ENCODE measurements around the gene AQP2. TPM values are rescaled to one million over a fixed set of nuclear protein-coding genes. Genes with fewer than 3 reads are reported as not detected.

The AQP2 gene
- total RNA-seq, 1 donor: not detected

GRCh38 chr12:49928471-49928870, 22.1 kb upstream of the AQP2 start:
- Histone ChIP-seq H3K9me3 (ENCODE audit: low read depth, low read length) (no peaks in the 10 kb centered on the region), H3K27me3 (ENCODE audit: insufficient read depth, low read length) (no peaks in the 10 kb centered on the region), H3K4me1 (ENCODE audit: insufficient read depth, low read length) (no peaks in the 10 kb centered on the region), H3K4me3 (ENCODE audit: low read length) (no peak overlapping the region)

GRCh38 chr12:49929581-49929980, 21.0 kb upstream of the AQP2 start:
- no peak overlapping the region for H3K4me3 ChIP-seq (ENCODE audit: low read length)
- H3K4me1 ChIP-seq (ENCODE audit: insufficient read depth, low read length): no peaks in the 10 kb centered on the region
- H3K9me3 ChIP-seq (ENCODE audit: low read depth, low read length): no peaks in the 10 kb centered on the region
- no peaks in the 10 kb centered on the region for H3K27me3 ChIP-seq (ENCODE audit: insufficient read depth, low read length)

- H3K4me1 ChIP-seq (ENCODE audit: insufficient read depth, low read length): no peaks in the 10 kb centered on the region
- H3K27me3 ChIP-seq (ENCODE audit: insufficient read depth, low read length): no peaks in the 10 kb centered on the region
- H3K4me3 ChIP-seq (ENCODE audit: low read length): no peak overlapping the region
- no peaks in the 10 kb centered on the region for H3K9me3 ChIP-seq (ENCODE audit: low read depth, low read length)
Measured at GRCh38 chr12:49930515-49931288, 19.8 kb upstream of the AQP2 start.

- Histone ChIP-seq H3K27me3 (ENCODE audit: insufficient read depth, low read length) (no peaks in the 10 kb centered on the region), H3K4me1 (ENCODE audit: insufficient read depth, low read length) (no peaks in the 10 kb centered on the region), H3K4me3 (ENCODE audit: low read length) (no peak overlapping the region), H3K9me3 (ENCODE audit: low read depth, low read length) (no peaks in the 10 kb centered on the region)
Measured at GRCh38 chr12:49932023-49932422, 18.5 kb upstream of the AQP2 start.

- Histone ChIP-seq H3K4me1 (ENCODE audit: insufficient read depth, low read length) (no peaks in the 10 kb centered on the region), H3K9me3 (ENCODE audit: low read depth, low read length) (no peaks in the 10 kb centered on the region), H3K27me3 (ENCODE audit: insufficient read depth, low read length) (no peaks in the 10 kb centered on the region), H3K4me3 (ENCODE audit: low read length) (no peak overlapping the region)
Measured at GRCh38 chr12:49932533-49933130, 17.9 kb upstream of the AQP2 start.

GRCh38 chr12:49933796-49934195, 16.7 kb upstream of the AQP2 start:
- no peaks in the 10 kb centered on the region for H3K4me1 ChIP-seq (ENCODE audit: insufficient read depth, low read length)
- no peaks in the 10 kb centered on the region for H3K27me3 ChIP-seq (ENCODE audit: insufficient read depth, low read length)
- H3K9me3 ChIP-seq (ENCODE audit: low read depth, low read length): no peaks in the 10 kb centered on the region
- H3K4me3 ChIP-seq (ENCODE audit: low read length): no peak overlapping the region

- no peaks in the 10 kb centered on the region for H3K27me3 ChIP-seq (ENCODE audit: insufficient read depth, low read length)
- H3K4me3 ChIP-seq (ENCODE audit: low read length): no peak overlapping the region
- H3K4me1 ChIP-seq (ENCODE audit: insufficient read depth, low read length): no peaks in the 10 kb centered on the region
- H3K9me3 ChIP-seq (ENCODE audit: low read depth, low read length): no peaks in the 10 kb centered on the region
Measured at GRCh38 chr12:49934505-49934904, 16.0 kb upstream of the AQP2 start.

GRCh38 chr12:49936925-49937324, 13.6 kb upstream of the AQP2 start:
- Histone ChIP-seq H3K27me3 (ENCODE audit: insufficient read depth, low read length) (no peaks in the 10 kb centered on the region), H3K4me3 (ENCODE audit: low read length) (no peak overlapping the region)

GRCh38 chr12:49937639-49938300, 12.8 kb upstream of the AQP2 start:
- H3K4me1 ChIP-seq (ENCODE audit: insufficient read depth, low read length): peaks cover 4% of the 10 kb centered on the region

More at GRCh38 chr12:49936925-49937324, 13.6 kb upstream of the AQP2 start:
- Histone ChIP-seq H3K9me3 (ENCODE audit: low read depth, low read length) (no peaks in the 10 kb centered on the region), H3K4me1 (ENCODE audit: insufficient read depth, low read length) (no peaks in the 10 kb centered on the region)

GRCh38 chr12:49939307-49939706, 11.2 kb upstream of the AQP2 start:
- H3K4me1 ChIP-seq (ENCODE audit: insufficient read depth, low read length): peaks cover 18% of the 10 kb centered on the region
- no peak overlapping the region for H3K4me3 ChIP-seq (ENCODE audit: low read length)
- no peaks in the 10 kb centered on the region for H3K27me3 ChIP-seq (ENCODE audit: insufficient read depth, low read length)
- no peaks in the 10 kb centered on the region for H3K9me3 ChIP-seq (ENCODE audit: low read depth, low read length)

More at GRCh38 chr12:49937639-49938300, 12.8 kb upstream of the AQP2 start:
- no peaks in the 10 kb centered on the region for H3K9me3 ChIP-seq (ENCODE audit: low read depth, low read length)
- H3K4me3 ChIP-seq (ENCODE audit: low read length): no peak overlapping the region
- H3K27me3 ChIP-seq (ENCODE audit: insufficient read depth, low read length): no peaks in the 10 kb centered on the region

- H3K4me3 ChIP-seq (ENCODE audit: low read length): no peak overlapping the region
- no peaks in the 10 kb centered on the region for H3K9me3 ChIP-seq (ENCODE audit: low read depth, low read length)
- H3K4me1 ChIP-seq (ENCODE audit: insufficient read depth, low read length): peaks cover 19% of the 10 kb centered on the region
- no peaks in the 10 kb centered on the region for H3K27me3 ChIP-seq (ENCODE audit: insufficient read depth, low read length)
Measured at GRCh38 chr12:49939707-49940106, 10.8 kb upstream of the AQP2 start.

- Histone ChIP-seq H3K9me3 (ENCODE audit: low read depth, low read length) (no peaks in the 10 kb centered on the region), H3K4me1 (ENCODE audit: insufficient read depth, low read length) (peaks cover 25% of the 10 kb centered on the region), H3K4me3 (ENCODE audit: low read length) (no peak overlapping the region), H3K27me3 (ENCODE audit: insufficient read depth, low read length) (no peaks in the 10 kb centered on the region)
Measured at GRCh38 chr12:49941556-49942511, 8.7 kb upstream of the AQP2 start.

GRCh38 chr12:49942512-49942893, 8.0 kb upstream of the AQP2 start:
- Histone ChIP-seq H3K4me1 (ENCODE audit: insufficient read depth, low read length) (peaks cover 25% of the 10 kb centered on the region), H3K27me3 (ENCODE audit: insufficient read depth, low read length) (no peaks in the 10 kb centered on the region), H3K4me3 (ENCODE audit: low read length) (no peak overlapping the region)

GRCh38 chr12:49942921-49943624, 7.5 kb upstream of the AQP2 start:
- Histone ChIP-seq H3K27me3 (ENCODE audit: insufficient read depth, low read length) (no peaks in the 10 kb centered on the region), H3K4me1 (ENCODE audit: insufficient read depth, low read length) (peaks cover 25% of the 10 kb centered on the region), H3K4me3 (ENCODE audit: low read length) (no peak overlapping the region), H3K9me3 (ENCODE audit: low read depth, low read length) (no peaks in the 10 kb centered on the region)

More at GRCh38 chr12:49942512-49942893, 8.0 kb upstream of the AQP2 start:
- H3K9me3 ChIP-seq (ENCODE audit: low read depth, low read length): no peaks in the 10 kb centered on the region
